Right lobe of liver (tissue), 6 donors: ENCODE data around the gene G2E3. TPM values are rescaled to one million over a fixed set of nuclear protein-coding genes. Genes with fewer than 3 reads are reported as not detected.
"Not testable (repeated sequence)": the region's sequence is repeated elsewhere in the genome, so short reads cannot be mapped to it uniquely, and the experiment has no call there.

Experiments
- ATAC-seq, 4 donors: fragments of 200-7000 bp; cut with Tn5 transposase; one replicate each; pipeline ENCODE4 v1.9.1; 2020; ENCODE audit warnings: mild to moderate bottlenecking in 4 of 4, moderate library complexity in 4 of 4
- DNase-seq, 3 donors: peaks; one replicate each; pipeline ENCODE4 v3.0.0-alpha.2; 2020
- H3K27ac ChIP-seq, 3 donors: fragments of 200-600 bp; one replicate each; pipeline ENCODE4 v1.8.0; 2022
- H3K27me3 ChIP-seq, 2 donors: fragments of 200-600 bp; one replicate each; pipeline ENCODE4 v1.8.0; 2022
- H3K36me3 ChIP-seq, 4 donors: fragments of 200-600 bp; sonication (generic) in 1 of 4; one replicate each; pipeline versions ENCODE4 v1.5.1 to v1.8.0; 2017 to 2022; ENCODE audit warnings: control low read depth in 1 of 4
- H3K4me1 ChIP-seq, 4 donors: fragments of 200-600 bp; sonication (generic) in 1 of 4; one replicate each; pipeline versions ENCODE4 v1.5.1 to v1.8.0; 2017 to 2022; ENCODE audit warnings: control low read depth in 1 of 4
- H3K4me3 ChIP-seq, 3 donors: fragments of 200-600 bp; one replicate each; pipeline ENCODE4 v1.8.0; 2022
- H3K9me3 ChIP-seq, 4 donors: fragments of 200-600 bp; sonication (generic) in 1 of 4; one replicate each; pipeline versions ENCODE4 v1.5.1 to v1.8.0; 2017 to 2022; ENCODE audit warnings: control low read depth in 1 of 4
- CTCF ChIP-seq, 4 donors: fragments of 200-600 bp in 3 of 4; fragments of 450-650 bp in 1 of 4; IDR thresholded peaks; one replicate each; pipeline versions ENCODE4 v1.5.1 to v1.8.0; 2016 to 2022; ENCODE audit warnings: antibody characterized with exemption in 4 of 4, mild to moderate bottlenecking in 2 of 4
- POLR2A ChIP-seq: fragments of 450-650 bp; IDR thresholded peaks from one replicate; pipeline ENCODE4 v1.6.1; 2017; ENCODE audit warnings: antibody characterized with exemption, mild to moderate bottlenecking
- WGBS: methylation state at CpG from one replicate; pipeline ENCODE4 v1.1.6; 2018; ENCODE audit warnings: low coverage, low lambda C conversion rate; ENCODE audit not compliant: insufficient coverage; ENCODE audit errors: missing lambda C conversion rate; 5-methylcytosine and 5-hydroxymethylcytosine counted together
- intact Hi-C, 2 donors: fragments of 100-400 bp; cut with DNase I; formaldehyde crosslinking; loops; one replicate each; pipeline versions ENCODE4 v1.11.2 to v1.14.1; 2022
- total RNA-seq, 6 experiments: library from RNA; depleted of rRNA in 2 of 6; stranded (reverse); fragments of >200 nt in 2 of 6; fragmentation: NEBNext Ultra II Directional in 3 of 6; extraction: Animal tissue kit (Norgen Biotek cat#: 25700) in 3 of 6; gene quantifications; one replicate each; pipeline versions ENCODE4 v1.1.0 to v1.2.4, GENCODE V29; 2016 to 2023
- donor health status: DM: no; HTN: yes; CAD: no.
- donor health status: DM: no; HTN: no; CAD: no.
- donor health status: DM: no; HTN: no; CAD: no.
- donor health status: DM: no; HTN: yes; CAD: no.
- donor health status: DM: no; HTN: yes; CAD: no.

G2E3 gene
- total RNA-seq, 6 experiments from 2014 or later: 3.0 to 6.4 (median 4.7) TPM

- Histone ChIP-seq H3K4me1 (no peaks in the 10 kb centered on the region), H3K9me3 (no peaks in the 10 kb centered on the region), H3K36me3 (no peaks in the 10 kb centered on the region), H3K27ac (no peak overlapping the region), H3K4me3 (no peak overlapping the region), H3K27me3 (no peaks in the 10 kb centered on the region)
- 80% methylated on average over 1 of the region's 1 CpG for WGBS
- intact Hi-C loops: no loop called here
- ATAC-seq (no peak), DNase-seq (no peak)
- no peak for TF ChIP-seq POLR2A
Measured at GRCh38 chr14:30541318-30541717, 17.6 kb upstream of the G2E3 start.

- intact Hi-C loops: not testable (repeated sequence)
Measured at GRCh38 chr14:30546735-30547134, 12.2 kb upstream of the G2E3 start.

GRCh38 chr14:30547388-30548048 lies 11.4 kb upstream of the G2E3 start:
- DNase-seq (no peak), ATAC-seq (peak in 1 of 4 donors; percentile 40)
- intact Hi-C loops: no loop called here
- Histone ChIP-seq H3K36me3 (no peaks in the 10 kb centered on the region), H3K27me3 (no peaks in the 10 kb centered on the region), H3K9me3 (no peaks in the 10 kb centered on the region), H3K27ac (no peak overlapping the region), H3K4me1 (no peaks in the 10 kb centered on the region), H3K4me3 (no peak overlapping the region)
- WGBS: 91% methylated on average over 6 of the region's 40 CpGs
- TF ChIP-seq POLR2A: no peak
- TF ChIP-seq CTCF (IDR thresholded peaks at IDR 0.05): no peak

More at GRCh38 chr14:30546735-30547134, 12.2 kb upstream of the G2E3 start:
- not testable (repeated sequence) for H3K4me3 ChIP-seq, H3K4me1 ChIP-seq, DNase-seq, H3K36me3 ChIP-seq, H3K27ac ChIP-seq, ATAC-seq, H3K9me3 ChIP-seq, H3K27me3 ChIP-seq
- 81% methylated on average over 4 of the region's 4 CpGs for WGBS

- Histone ChIP-seq H3K36me3 (no peaks in the 10 kb centered on the region), H3K27ac (no peak overlapping the region), H3K4me3 (no peak overlapping the region), H3K27me3 (no peaks in the 10 kb centered on the region), H3K9me3 (no peaks in the 10 kb centered on the region), H3K4me1 (no peaks in the 10 kb centered on the region)
- no peak for ATAC-seq
- DNase-seq: no peak
- intact Hi-C loops: no loop called here
- TF ChIP-seq POLR2A (no peak), CTCF (IDR thresholded peaks at IDR 0.05) (no peak)
Measured at GRCh38 chr14:30550335-30550734, 8.6 kb upstream of the G2E3 start.

GRCh38 chr14:30551460-30551859 lies 7.5 kb upstream of the G2E3 start:
- Histone ChIP-seq H3K27me3 (no peaks in the 10 kb centered on the region), H3K4me3 (no peak overlapping the region), H3K9me3 (no peaks in the 10 kb centered on the region), H3K27ac (no peak overlapping the region), H3K4me1 (no peaks in the 10 kb centered on the region), H3K36me3 (no peaks in the 10 kb centered on the region)
- ATAC-seq (no peak), DNase-seq (no peak)
- TF ChIP-seq POLR2A (no peak), CTCF (IDR thresholded peaks at IDR 0.05) (no peak)
- intact Hi-C loops: no loop called here
- 43% methylated on average over 1 of the region's 1 CpG for WGBS
